Retinal pigment epithelial cell (primary cell): Measurements from ENCODE around the gene MAP7.
A peak's percentile ranks its signal among the peaks of the same experiment; 100 is the strongest.

Source experiments
- DNase-seq: peaks from one replicate; pipeline ENCODE4 v3.0.0-alpha.2; 2010; ENCODE audit warnings: low read depth
- H3K4me3 ChIP-seq: 2 replicates; pipeline ENCODE4 v1.5.1; 2011; ENCODE audit warnings: mild to moderate bottlenecking, low read length, control low read depth, moderate library complexity
- TF ChIP-seq, protein P1 (sequence below): conservative IDR thresholded peaks from 2 replicates; pipeline ENCODE4 v1.5.1; 2011; ENCODE audit warnings: low read depth, low read length, control low read depth, inconsistent platforms

MAP7 gene

DNA sequence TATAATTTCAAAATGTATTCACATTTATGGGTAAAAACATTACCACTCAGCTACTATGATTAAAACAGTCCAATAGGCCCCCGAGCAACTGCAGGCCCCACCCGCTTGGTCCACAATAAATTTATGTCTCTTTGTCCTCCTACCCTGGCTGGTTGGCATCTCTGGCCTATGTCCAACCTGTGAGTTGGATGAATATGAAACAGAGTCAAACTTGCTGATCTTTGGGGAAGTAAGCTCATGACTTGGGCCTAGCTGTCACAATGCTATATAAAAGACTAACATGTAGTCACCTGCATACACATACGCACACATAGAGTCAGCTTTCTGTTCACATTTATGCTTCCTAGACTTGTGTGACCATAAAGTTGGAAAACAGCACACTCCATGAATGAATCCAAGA, 20.5 kb downstream of the MAP7 start:
- DNase-seq: no peak
- TF ChIP-seq, protein P1, sequence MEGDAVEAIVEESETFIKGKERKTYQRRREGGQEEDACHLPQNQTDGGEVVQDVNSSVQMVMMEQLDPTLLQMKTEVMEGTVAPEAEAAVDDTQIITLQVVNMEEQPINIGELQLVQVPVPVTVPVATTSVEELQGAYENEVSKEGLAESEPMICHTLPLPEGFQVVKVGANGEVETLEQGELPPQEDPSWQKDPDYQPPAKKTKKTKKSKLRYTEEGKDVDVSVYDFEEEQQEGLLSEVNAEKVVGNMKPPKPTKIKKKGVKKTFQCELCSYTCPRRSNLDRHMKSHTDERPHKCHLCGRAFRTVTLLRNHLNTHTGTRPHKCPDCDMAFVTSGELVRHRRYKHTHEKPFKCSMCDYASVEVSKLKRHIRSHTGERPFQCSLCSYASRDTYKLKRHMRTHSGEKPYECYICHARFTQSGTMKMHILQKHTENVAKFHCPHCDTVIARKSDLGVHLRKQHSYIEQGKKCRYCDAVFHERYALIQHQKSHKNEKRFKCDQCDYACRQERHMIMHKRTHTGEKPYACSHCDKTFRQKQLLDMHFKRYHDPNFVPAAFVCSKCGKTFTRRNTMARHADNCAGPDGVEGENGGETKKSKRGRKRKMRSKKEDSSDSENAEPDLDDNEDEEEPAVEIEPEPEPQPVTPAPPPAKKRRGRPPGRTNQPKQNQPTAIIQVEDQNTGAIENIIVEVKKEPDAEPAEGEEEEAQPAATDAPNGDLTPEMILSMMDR: no peak
- no peak overlapping the region for H3K4me3 ChIP-seq

DNA sequence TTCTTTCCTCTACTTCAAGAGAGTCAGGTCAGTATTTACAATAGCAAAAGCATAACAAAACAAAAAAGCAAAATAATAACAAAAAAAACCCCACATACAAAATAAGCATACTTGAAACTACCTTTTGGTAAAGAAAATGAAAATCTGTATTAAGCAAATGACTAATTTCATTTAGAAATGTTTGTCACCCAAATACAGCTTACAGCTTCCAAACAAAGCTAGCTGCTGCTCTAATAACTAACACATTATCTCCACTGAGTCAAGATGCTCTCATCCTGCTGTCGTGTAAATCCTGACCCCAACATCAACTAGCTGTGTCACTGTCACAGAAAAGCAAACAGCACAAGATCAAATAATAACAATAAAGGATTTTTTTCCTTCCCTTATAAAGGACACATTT, 21.7 kb downstream of the MAP7 start:
- TF ChIP-seq, protein P1: no peak
- H3K4me3 ChIP-seq: no peak overlapping the region
- no peak for DNase-seq

DNA sequence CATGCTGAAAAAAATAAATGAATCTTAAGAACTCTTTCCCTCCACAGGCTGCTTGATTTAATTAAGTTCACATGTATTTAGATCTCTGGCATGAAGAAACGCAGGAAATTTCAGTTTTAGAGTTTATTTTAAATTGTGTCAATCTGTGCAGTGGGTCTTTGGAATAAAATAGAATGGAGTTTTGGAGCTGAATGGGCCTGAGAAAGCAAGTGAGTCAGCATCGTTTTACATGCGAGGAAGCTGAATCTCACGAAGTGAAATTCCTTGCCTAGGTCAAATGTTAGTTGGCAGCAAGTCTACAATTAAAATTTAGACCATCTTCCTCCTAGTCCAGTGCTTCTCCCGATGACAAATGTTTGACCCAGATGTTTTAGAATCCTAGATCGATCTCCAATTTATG, 22.4 kb downstream of the MAP7 start:
- no peak for DNase-seq
- TF ChIP-seq, protein P1: no peak
- no peak overlapping the region for H3K4me3 ChIP-seq

DNA sequence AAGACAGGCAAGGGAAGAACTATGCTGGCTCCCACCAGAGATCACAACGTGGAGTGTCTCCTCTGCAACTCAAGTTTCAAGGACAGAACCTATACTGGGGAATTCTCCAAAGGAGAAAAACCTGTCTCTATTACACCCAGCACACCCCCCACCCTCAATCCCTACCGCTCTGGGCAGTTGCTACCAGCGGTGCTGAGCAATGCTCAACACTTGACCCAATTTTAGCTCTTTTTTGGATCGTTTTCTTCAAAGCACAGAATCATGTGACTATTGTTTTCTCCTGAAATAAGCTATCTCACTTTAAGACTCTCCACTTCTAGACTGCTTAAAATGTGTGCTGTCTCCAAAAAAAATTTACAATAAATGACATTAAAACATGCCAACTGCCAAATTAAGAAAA, 23.3 kb downstream of the MAP7 start:
- TF ChIP-seq, protein P1: no peak
- H3K4me3 ChIP-seq: no peak overlapping the region

GRCh38 chr6:136526196-136526930, 23.9 kb downstream of the MAP7 start:
- DNase-seq: peak; percentile 34
- TF ChIP-seq, protein P1: peak; percentile 60
- peak overlapping the region; percentile 20 for H3K4me3 ChIP-seq

More for the DNA sequence above, 23.3 kb downstream of the MAP7 start:
- no peak for DNase-seq

DNA sequence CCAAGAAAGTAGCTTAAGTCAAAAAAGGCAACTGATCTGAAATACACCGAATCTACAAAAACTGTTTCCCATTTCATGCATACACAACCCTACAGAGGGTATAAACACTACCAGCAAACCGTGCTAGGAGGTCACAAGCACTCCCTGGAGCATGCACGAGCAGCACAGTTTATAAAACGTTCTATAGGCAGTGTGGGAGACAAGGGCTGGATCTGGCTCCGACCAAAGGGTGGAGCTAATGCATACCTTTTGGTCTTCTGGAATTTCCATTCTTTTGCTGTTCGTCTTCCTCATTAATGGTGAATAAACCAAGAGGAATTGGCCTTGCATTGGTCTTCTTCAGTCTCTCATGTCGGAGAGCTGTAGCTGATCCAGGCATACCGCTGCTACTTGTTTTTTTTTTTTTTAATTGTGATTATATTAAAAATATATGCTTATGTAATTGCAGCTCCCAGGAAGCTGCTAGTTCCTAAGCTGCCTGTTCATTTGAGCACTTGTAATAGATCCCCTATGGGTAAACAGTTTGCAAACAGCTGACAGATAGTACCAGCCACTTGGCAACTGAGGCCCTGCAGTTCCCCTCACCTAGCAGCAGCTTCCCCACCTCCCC, 24.5 kb downstream of the MAP7 start:
- DNase-seq: no peak
- TF ChIP-seq, protein P1: peak; percentile 32
- H3K4me3 ChIP-seq: peak overlapping the region; percentile 20

DNA sequence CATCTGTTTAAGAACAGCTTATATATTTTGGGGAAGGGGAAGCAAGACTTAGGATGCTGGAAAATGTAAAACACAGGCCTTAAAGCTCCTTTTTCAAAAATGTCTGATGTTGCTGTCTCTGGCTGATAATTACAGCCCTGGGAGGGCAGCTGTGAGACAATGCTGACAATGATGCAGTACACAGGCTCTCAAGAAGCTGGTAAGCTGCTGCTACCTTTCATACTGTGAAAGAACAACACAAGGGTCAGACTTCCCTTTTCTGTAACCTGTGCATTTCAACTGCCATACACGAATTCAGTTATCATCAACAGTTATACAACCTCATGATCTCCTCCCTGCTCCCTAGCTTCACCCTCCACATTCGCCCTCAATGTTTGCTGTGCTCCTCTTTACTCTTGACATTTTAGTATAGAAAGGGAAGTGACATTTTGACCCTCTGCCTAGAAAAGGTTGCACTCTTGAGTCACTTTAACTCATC, 25.2 kb downstream of the MAP7 start:
- no peak for DNase-seq
- no peak overlapping the region for H3K4me3 ChIP-seq
- TF ChIP-seq, protein P1: no peak
